Caco-2 (cell line): Measurements from ENCODE around the gene OGFOD3. TPM values are rescaled to one million over a fixed set of nuclear protein-coding genes. Genes with fewer than 3 reads are reported as not detected.

Experiments used
- BruUV-seq: library from RNA; stranded (reverse); fragments of 400-500 nt; replicated peaks from 2 replicates; lab custom pipeline; 2021; lab: Mats Ljungman, UMichigan
- CTCF ChIA-PET: fragments of 300-600 bp; sonication (Branson Sonifier 250); formaldehyde crosslinking; loops from one replicate; lab custom pipeline; 2022; ENCODE audit warnings: antibody characterized with exemption; lab: Charles Lee
- POLR2A ChIA-PET: fragments of 300-600 bp; sonication (Branson Sonifier 250); formaldehyde crosslinking; loops from one replicate; lab custom pipeline; 2022; ENCODE audit warnings: antibody characterized with exemption; lab: Charles Lee
- DNase-seq, 2 experiments: peaks; one replicate each; pipeline versions ENCODE4 v3.0.0 to v3.0.0-alpha.2; 2020 to 2022
- H3K27me3 ChIP-seq: replicated peaks from 2 replicates; pipeline ENCODE4 v1.6.0; 2011; ENCODE audit warnings: low read length; ENCODE audit not compliant: control insufficient read depth, insufficient read depth
- H3K36me3 ChIP-seq: 2 replicates; pipeline ENCODE4 v1.5.1; 2011; ENCODE audit warnings: low read length; ENCODE audit not compliant: control insufficient read depth, insufficient read depth
- H3K4me1 ChIP-seq: fragments of 250-450 bp; sonication (Bioruptor Pico); 2 replicates; pipeline ENCODE4 v1.5.1; 2020; ENCODE audit warnings: mild to moderate bottlenecking
- H3K4me3 ChIP-seq: 2 replicates; pipeline ENCODE4 v1.5.1; 2011; ENCODE audit warnings: low read depth, mild to moderate bottlenecking, control low read depth, low read length
- H3K9me3 ChIP-seq: fragments of 250-450 bp; sonication (Bioruptor Pico); 2 replicates; pipeline ENCODE4 v1.5.1; 2020; ENCODE audit warnings: mild to moderate bottlenecking, moderate library complexity
- H3K27ac Mint-ChIP-seq: one replicate; pipeline ENCODE4 v1.8.0; 2022; ENCODE audit warnings: mixed read lengths; ENCODE audit not compliant: unreplicated experiment
- H3K27me3 Mint-ChIP-seq: one replicate; pipeline ENCODE4 v1.8.0; 2022; ENCODE audit warnings: mixed read lengths; ENCODE audit not compliant: insufficient read depth, unreplicated experiment
- H3K36me3 Mint-ChIP-seq: one replicate; pipeline ENCODE4 v1.8.0; 2022; ENCODE audit warnings: mild to moderate bottlenecking, mixed read lengths; ENCODE audit not compliant: insufficient read depth, unreplicated experiment
- H3K4me1 Mint-ChIP-seq: one replicate; pipeline ENCODE4 v1.8.0; 2022; ENCODE audit warnings: low read depth, mixed read lengths; ENCODE audit not compliant: unreplicated experiment
- H3K4me3 Mint-ChIP-seq: one replicate; pipeline ENCODE4 v1.8.0; 2022; ENCODE audit warnings: mild to moderate bottlenecking, moderate library complexity, mixed read lengths; ENCODE audit not compliant: unreplicated experiment
- H3K9me3 Mint-ChIP-seq: one replicate; pipeline ENCODE4 v1.8.0; 2022; ENCODE audit warnings: mixed read lengths; ENCODE audit not compliant: unreplicated experiment
- CTCF ChIP-seq, 2 experiments: fragments of 200-600 bp in 1 of 2; IDR thresholded peaks; 1 replicate in 1 of 2; 2 replicates in 1 of 2; pipeline versions ENCODE4 v1.5.1 to v1.8.0; 2011 to 2022; ENCODE audit warnings: antibody characterized with exemption in 1 of 2, control low read depth in 1 of 2, inconsistent platforms in 1 of 2, low read depth in 1 of 2, low read length in 1 of 2, mild to moderate bottlenecking in 1 of 2, moderate library complexity in 1 of 2; ENCODE audit not compliant: insufficient read depth in 1 of 2, severe bottlenecking in 1 of 2, unreplicated experiment in 1 of 2
- intact Hi-C: fragments of 100-400 bp; cut with micrococcal nuclease; formaldehyde crosslinking; loops from one replicate; pipeline ENCODE4 v1.10.0; 2022; ENCODE audit not compliant: unreplicated experiment
- total RNA-seq: library from RNA; stranded (reverse); gene quantifications from 2 replicates; pipeline ENCODE4 v1.2.3, GENCODE V29; 2022

OGFOD3 gene
- total RNA-seq, 1 experiment from 2014 or later = 51.2 TPM

GRCh38 chr17:82407255-82407654, 11.1 kb downstream of the OGFOD3 start:
- H3K4me3 Mint-ChIP-seq = no peak overlapping the region
- peaks cover 6% of the 10 kb centered on the region for H3K4me1 Mint-ChIP-seq
- ChIA-PET CTCF (no interaction called here), POLR2A (interaction anchor here (0.7 kb wide), 1 partner anchor 708 kb away, joined by 3 read pairs; no protein-coding TSS in a partner anchor)
- Histone ChIP-seq H3K4me1 (no peaks in the 10 kb centered on the region), H3K27me3 (no peaks in the 10 kb centered on the region), H3K4me3 (no peak overlapping the region), H3K36me3 (no peaks in the 10 kb centered on the region; the same call in 1 of the 2 replicates), H3K9me3 (no peaks in the 10 kb centered on the region)
- intact Hi-C loops = no loop called here
- BruUV-seq = no TSS peak
- no peak for TF ChIP-seq CTCF (IDR thresholded peaks at IDR 0.05; ENCODE audit: insufficient read depth in 1 of 2, low read depth in 1 of 2, low read length in 1 of 2, severe bottlenecking in 1 of 2, unreplicated experiment in 1 of 2)
- no peaks in the 10 kb centered on the region for H3K9me3 Mint-ChIP-seq
- no peak overlapping the region for H3K27ac Mint-ChIP-seq
- no peak for DNase-seq
- H3K27me3 Mint-ChIP-seq = no peaks in the 10 kb centered on the region
- peaks cover 9% of the 10 kb centered on the region for H3K36me3 Mint-ChIP-seq

- Histone ChIP-seq H3K4me3 (no peak overlapping the region), H3K4me1 (no peaks in the 10 kb centered on the region), H3K36me3 (no peaks in the 10 kb centered on the region; the same call in 1 of the 2 replicates), H3K9me3 (no peaks in the 10 kb centered on the region), H3K27me3 (no peaks in the 10 kb centered on the region)
- Mint-ChIP-seq H3K27me3 (no peaks in the 10 kb centered on the region), H3K4me3 (no peak overlapping the region), H3K4me1 (peaks cover 6% of the 10 kb centered on the region), H3K27ac (no peak overlapping the region), H3K9me3 (no peaks in the 10 kb centered on the region), H3K36me3 (peaks cover 15% of the 10 kb centered on the region)
- ChIA-PET CTCF (no interaction called here), POLR2A (no interaction called here)
- intact Hi-C loops = no loop called here
- no TSS peak for BruUV-seq
- no peak for TF ChIP-seq CTCF (IDR thresholded peaks at IDR 0.05; ENCODE audit: insufficient read depth in 1 of 2, low read depth in 1 of 2, low read length in 1 of 2, severe bottlenecking in 1 of 2, unreplicated experiment in 1 of 2)
- no peak for DNase-seq
These were observed 12.2 kb downstream of the OGFOD3 start for GRCh38 chr17:82406131-82406671.

GRCh38 chr17:82405051-82405450, 13.3 kb downstream of the OGFOD3 start:
- H3K4me3 Mint-ChIP-seq = no peak overlapping the region
- H3K27me3 Mint-ChIP-seq = no peaks in the 10 kb centered on the region
- H3K4me1 Mint-ChIP-seq = peaks cover 6% of the 10 kb centered on the region
- POLR2A ChIA-PET = no interaction called here
- H3K27ac Mint-ChIP-seq = no peak overlapping the region
- CTCF ChIA-PET = no interaction called here
- no peak for TF ChIP-seq CTCF (IDR thresholded peaks at IDR 0.05; ENCODE audit: insufficient read depth in 1 of 2, low read depth in 1 of 2, low read length in 1 of 2, severe bottlenecking in 1 of 2, unreplicated experiment in 1 of 2)
- no peaks in the 10 kb centered on the region for H3K27me3 ChIP-seq
- no peak for DNase-seq
- no TSS peak for BruUV-seq
- H3K4me1 ChIP-seq = no peaks in the 10 kb centered on the region
- H3K36me3 Mint-ChIP-seq = peaks cover 21% of the 10 kb centered on the region
- intact Hi-C loops = no loop called here
- no peak overlapping the region for H3K4me3 ChIP-seq
- H3K9me3 ChIP-seq = no peaks in the 10 kb centered on the region
- no peaks in the 10 kb centered on the region; the same call in 1 of the 2 replicates for H3K36me3 ChIP-seq
- no peaks in the 10 kb centered on the region for H3K9me3 Mint-ChIP-seq
